Glutamatergic neuron (in vitro differentiated cells): Measurements from ENCODE around the gene PRKG2. TPM values are rescaled to one million over a fixed set of nuclear protein-coding genes. Genes with fewer than 3 reads are reported as not detected.

Experiments
- DNase-seq: peaks from one replicate; pipeline ENCODE4 v3.0.0; 2022
- H3K27ac Mint-ChIP-seq: one replicate; pipeline ENCODE4 v1.8.0; 2020; ENCODE audit warnings: mild to moderate bottlenecking, mixed read lengths, inconsistent platforms; ENCODE audit not compliant: unreplicated experiment
- H3K27me3 Mint-ChIP-seq: one replicate; pipeline ENCODE4 v1.8.0; 2020; ENCODE audit warnings: mild to moderate bottlenecking, moderate library complexity, mixed read lengths, inconsistent platforms; ENCODE audit not compliant: unreplicated experiment
- H3K36me3 Mint-ChIP-seq: one replicate; pipeline ENCODE4 v1.8.0; 2020; ENCODE audit warnings: mild to moderate bottlenecking, mixed read lengths, inconsistent platforms; ENCODE audit not compliant: unreplicated experiment
- H3K4me1 Mint-ChIP-seq: one replicate; pipeline ENCODE4 v1.8.0; 2020; ENCODE audit warnings: mild to moderate bottlenecking, low read depth, mixed read lengths, inconsistent platforms; ENCODE audit not compliant: unreplicated experiment
- H3K4me3 Mint-ChIP-seq: one replicate; pipeline ENCODE4 v1.8.0; 2020; ENCODE audit warnings: mild to moderate bottlenecking, mixed read lengths, inconsistent platforms; ENCODE audit not compliant: unreplicated experiment
- H3K9me3 Mint-ChIP-seq: one replicate; pipeline ENCODE4 v1.8.0; 2020; ENCODE audit warnings: mild to moderate bottlenecking, moderate library complexity, mixed read lengths, inconsistent platforms; ENCODE audit not compliant: unreplicated experiment
- CTCF ChIP-seq: fragments of 200-600 bp; sonication (generic); IDR thresholded peaks from one replicate; pipeline ENCODE4 v1.5.0; 2021; ENCODE audit not compliant: partially characterized antibody, unreplicated experiment
- total RNA-seq: library from RNA; stranded (reverse); fragmentation: NEBNext Ultra II Directional; extraction: Animal tissue kit (Norgen Biotek cat#: 25700); gene quantifications from one replicate; pipeline ENCODE4 v1.2.1, GENCODE V29; 2021; ENCODE audit not compliant: unreplicated experiment

PRKG2 gene
- total RNA-seq, 1 donor from 2014 or later: 29.7 TPM

- H3K4me1 Mint-ChIP-seq: no peaks in the 10 kb centered on the region
- H3K27me3 Mint-ChIP-seq: no peaks in the 10 kb centered on the region
- H3K9me3 Mint-ChIP-seq: no peaks in the 10 kb centered on the region
Observed at GRCh38 chr4:81245218-81246009, 30.4 kb upstream of the PRKG2 start.

GRCh38 chr4:81237791-81238190 lies 22.8 kb upstream of the PRKG2 start:
- no peaks in the 10 kb centered on the region for H3K9me3 Mint-ChIP-seq
- no peak for DNase-seq
- TF ChIP-seq CTCF: no peak
- no peak overlapping the region for H3K4me3 Mint-ChIP-seq
- peaks cover 4% of the 10 kb centered on the region for H3K36me3 Mint-ChIP-seq
- H3K27ac Mint-ChIP-seq: no peak overlapping the region
- H3K27me3 Mint-ChIP-seq: no peaks in the 10 kb centered on the region
- H3K4me1 Mint-ChIP-seq: no peaks in the 10 kb centered on the region

More at GRCh38 chr4:81245218-81246009, 30.4 kb upstream of the PRKG2 start:
- H3K36me3 Mint-ChIP-seq: no peaks in the 10 kb centered on the region
- no peak for DNase-seq
- no peak overlapping the region for H3K27ac Mint-ChIP-seq
- H3K4me3 Mint-ChIP-seq: no peak overlapping the region
- no peak for TF ChIP-seq CTCF

GRCh38 chr4:81235982-81236749 lies 21.1 kb upstream of the PRKG2 start:
- Mint-ChIP-seq H3K9me3 (peaks cover 5% of the 10 kb centered on the region), H3K4me3 (no peak overlapping the region), H3K27me3 (no peaks in the 10 kb centered on the region), H3K4me1 (no peaks in the 10 kb centered on the region), H3K36me3 (peaks cover 15% of the 10 kb centered on the region), H3K27ac (no peak overlapping the region)
- TF ChIP-seq CTCF: no peak
- no peak for DNase-seq

GRCh38 chr4:81227968-81228367 lies 12.9 kb upstream of the PRKG2 start:
- no peak for DNase-seq
- peaks cover 5% of the 10 kb centered on the region for H3K9me3 Mint-ChIP-seq
- H3K27ac Mint-ChIP-seq: no peak overlapping the region
- no peaks in the 10 kb centered on the region for H3K27me3 Mint-ChIP-seq
- no peak overlapping the region for H3K4me3 Mint-ChIP-seq
- H3K4me1 Mint-ChIP-seq: no peaks in the 10 kb centered on the region
- peaks cover 20% of the 10 kb centered on the region for H3K36me3 Mint-ChIP-seq
- no peak for TF ChIP-seq CTCF

- Mint-ChIP-seq H3K4me3 (no peak overlapping the region), H3K27ac (no peak overlapping the region), H3K4me1 (no peaks in the 10 kb centered on the region), H3K36me3 (peaks cover 18% of the 10 kb centered on the region), H3K27me3 (no peaks in the 10 kb centered on the region), H3K9me3 (peaks cover 5% of the 10 kb centered on the region)
- no peak for DNase-seq
- no peak for TF ChIP-seq CTCF
Observed at GRCh38 chr4:81227138-81227537, 12.1 kb upstream of the PRKG2 start.
